GM12878 (cell line): ENCODE measurements around the gene OPCML.

Experiments used
- CREB1 ChIP-seq: IDR thresholded peaks from 2 replicates; pipeline ENCODE4 v1.6.1; 2012; ENCODE audit warnings: low read depth, mild to moderate bottlenecking, inconsistent platforms
- CTCF ChIP-seq, 3 experiments: IDR thresholded peaks in 2 of 3; conservative IDR thresholded peaks in 1 of 3; 2 replicates each; pipeline ENCODE4 v1.5.1; 2011; ENCODE audit warnings: low read depth in 3 of 3, low read length in 3 of 3, mild to moderate bottlenecking in 3 of 3, control low read depth in 2 of 3, moderate library complexity in 2 of 3, inconsistent platforms in 1 of 3, mixed read lengths in 1 of 3; ENCODE audit not compliant: control insufficient read depth in 2 of 3, insufficient read depth in 1 of 3; ENCODE audit errors: extremely low read depth in 1 of 3
- EZH2 ChIP-seq: IDR thresholded peaks from 2 replicates; pipeline ENCODE4 v1.6.1; 2012; ENCODE audit warnings: low read depth, mild to moderate bottlenecking, control low read depth, inconsistent platforms, low read length, borderline replicate concordance; ENCODE audit not compliant: control insufficient read depth
- FOXK2 ChIP-seq: fragments of 450-650 bp; IDR thresholded peaks from 2 replicates; pipeline ENCODE4 v1.6.1; 2017; ENCODE audit warnings: mild to moderate bottlenecking, moderate library complexity
- LARP7 ChIP-seq: fragments of 450-650 bp; IDR thresholded peaks from 2 replicates; pipeline ENCODE4 v1.6.1; 2017; ENCODE audit warnings: mild to moderate bottlenecking
- MYC ChIP-seq: IDR thresholded peaks from 2 replicates; pipeline ENCODE4 v1.6.1; 2011; ENCODE audit warnings: mild to moderate bottlenecking, low read length, moderate library complexity, inconsistent platforms; ENCODE audit not compliant: insufficient read depth, insufficient replicate concordance, insufficient read length, severe bottlenecking
- NR2C2 ChIP-seq: IDR thresholded peaks from 2 replicates; pipeline ENCODE4 v1.6.1; 2011; ENCODE audit warnings: borderline replicate concordance, low read depth; ENCODE audit not compliant: control insufficient read depth, insufficient read length
- PML ChIP-seq: IDR thresholded peaks from 2 replicates; pipeline ENCODE4 v1.6.1; 2012; ENCODE audit warnings: low read length, inconsistent platforms
- POLR2AphosphoS2 ChIP-seq: IDR thresholded peaks from 2 replicates; pipeline ENCODE4 v1.6.1; 2011; ENCODE audit warnings: low read depth, mild to moderate bottlenecking, low read length, improper control_type of control experiment, moderate library complexity
- RELB ChIP-seq: fragments of 450-650 bp; IDR thresholded peaks from 2 replicates; pipeline ENCODE4 v1.6.1; 2017; ENCODE audit warnings: low read depth, mild to moderate bottlenecking, moderate library complexity
- RFX5 ChIP-seq: IDR thresholded peaks from 2 replicates; pipeline ENCODE4 v1.6.1; 2011; ENCODE audit warnings: low read depth, low read length, improper control_type of control experiment
- SMC3 ChIP-seq: IDR thresholded peaks from 2 replicates; pipeline ENCODE4 v1.6.1; 2011; ENCODE audit warnings: low read length, improper control_type of control experiment, borderline replicate concordance

- TF ChIP-seq FOXK2 (no peak), RFX5 (no peak), CTCF (IDR thresholded peaks at IDR 0.05 in 2 of 3, conservative IDR thresholded peaks at IDR 0.05 in 1 of 3; ENCODE audit: control insufficient read depth in 2 of 3, extremely low read depth in 1 of 3, insufficient read depth in 1 of 3, low read depth in 3 of 3, low read length in 3 of 3) (peak in 1 of 3 experiments; percentile 19; a peak in 1 of 6 replicates), NR2C2 (no peak), LARP7 (no peak), MYC (no peak), RELB (no peak), POLR2AphosphoS2 (no peak), PML (no peak), CREB1 (no peak), EZH2 (no peak), SMC3 (no peak)
Observed at GRCh38 chr11:132523929-132524328, 1008.4 kb downstream of the OPCML start.
